BE2C (cell line): ENCODE data around the gene RNLS. TPM values are rescaled to one million over a fixed set of nuclear protein-coding genes. Genes with fewer than 3 reads are reported as not detected.

Source experiments
- DNase-seq: peaks from one replicate; pipeline ENCODE4 v3.0.0-alpha.2; 2020
- H3K27me3 ChIP-seq: fragments of 250-450 bp; sonication (Bioruptor Pico); 2 replicates; pipeline ENCODE4 v1.5.1; 2020; ENCODE audit warnings: mild to moderate bottlenecking
- H3K36me3 ChIP-seq: fragments of 250-450 bp; sonication (Bioruptor Pico); 2 replicates; pipeline ENCODE4 v1.5.1; 2020; ENCODE audit warnings: mild to moderate bottlenecking
- H3K4me1 ChIP-seq: fragments of 250-450 bp; sonication (Bioruptor Pico); 2 replicates; pipeline ENCODE4 v1.5.1; 2020
- H3K4me3 ChIP-seq: 2 replicates; pipeline ENCODE4 v1.5.1; 2011; ENCODE audit warnings: low read depth, low read length
- H3K9me3 ChIP-seq: fragments of 250-450 bp; sonication (Bioruptor Pico); 2 replicates; pipeline ENCODE4 v1.5.1; 2020
- CTCF ChIP-seq: IDR thresholded peaks from 2 replicates; pipeline ENCODE4 v1.5.1; 2012; ENCODE audit warnings: mild to moderate bottlenecking, low read depth, low read length
- polyA plus RNA-seq: library from polyadenylated mRNA; unstranded; fragments of >200 nt; gene quantifications from one replicate; pipeline ENCODE4 v1.2.1, GENCODE V29; 2012; ENCODE audit warnings: low read depth, missing spikeins; ENCODE audit not compliant: insufficient read length, insufficient read depth

RNLS gene
- polyA plus RNA-seq: 5.1 TPM

- TF ChIP-seq CTCF: peak; percentile 46
- peak; percentile 38 for DNase-seq
Measured at GRCh38 chr10:88582806-88583583, at the start of gene RNLS. RNLS (minus strand) TSS chr10:88583318.

GRCh38 chr10:88624840-88625239 lies 41.7 kb upstream of the RNLS start:
- no peak for DNase-seq
- Histone ChIP-seq H3K36me3 (no peaks in the 10 kb centered on the region), H3K9me3 (no peaks in the 10 kb centered on the region), H3K4me1 (peaks cover 7% of the 10 kb centered on the region), H3K4me3 (no peak overlapping the region), H3K27me3 (no peaks in the 10 kb centered on the region)
- TF ChIP-seq CTCF: no peak

More at GRCh38 chr10:88582806-88583583, at the start of gene RNLS:
- Histone ChIP-seq H3K9me3 (no peaks in the 10 kb centered on the region), H3K27me3 (no peaks in the 10 kb centered on the region), H3K4me1 (no peaks in the 10 kb centered on the region), H3K36me3 (no peaks in the 10 kb centered on the region), H3K4me3 (peak within 1 kb of the TSS; percentile 57)

GRCh38 chr10:88623835-88624234 lies 40.7 kb upstream of the RNLS start:
- no peaks in the 10 kb centered on the region for H3K27me3 ChIP-seq
- no peaks in the 10 kb centered on the region for H3K9me3 ChIP-seq
- DNase-seq: no peak
- H3K4me1 ChIP-seq: peaks cover 7% of the 10 kb centered on the region
- H3K4me3 ChIP-seq: no peak overlapping the region
- no peak for TF ChIP-seq CTCF
- no peaks in the 10 kb centered on the region for H3K36me3 ChIP-seq

GRCh38 chr10:88620441-88620840 lies 37.3 kb upstream of the RNLS start:
- H3K36me3 ChIP-seq: no peaks in the 10 kb centered on the region
- peaks cover 16% of the 10 kb centered on the region for H3K4me1 ChIP-seq
- H3K4me3 ChIP-seq: no peak overlapping the region
- no peaks in the 10 kb centered on the region for H3K9me3 ChIP-seq
- no peak for TF ChIP-seq CTCF
- H3K27me3 ChIP-seq: no peaks in the 10 kb centered on the region
- no peak for DNase-seq

- Histone ChIP-seq H3K9me3 (no peaks in the 10 kb centered on the region), H3K4me3 (no peak overlapping the region), H3K27me3 (no peaks in the 10 kb centered on the region), H3K36me3 (no peaks in the 10 kb centered on the region), H3K4me1 (peaks cover 9% of the 10 kb centered on the region)
- no peak for TF ChIP-seq CTCF
- no peak for DNase-seq
Measured at GRCh38 chr10:88618496-88618895, 35.4 kb upstream of the RNLS start.

GRCh38 chr10:88617772-88618300 lies 34.7 kb upstream of the RNLS start:
- DNase-seq: peak; percentile 7
- TF ChIP-seq CTCF: no peak

More at GRCh38 chr10:88617772-88618300, 34.7 kb upstream of the RNLS start:
- H3K9me3 ChIP-seq: no peaks in the 10 kb centered on the region
- no peaks in the 10 kb centered on the region for H3K36me3 ChIP-seq
- no peak overlapping the region for H3K4me3 ChIP-seq
- no peaks in the 10 kb centered on the region for H3K27me3 ChIP-seq
- peaks cover 9% of the 10 kb centered on the region for H3K4me1 ChIP-seq
